Body of pancreas (tissue), 4 donors: ENCODE measurements around the gene ARHGEF19.
"Not testable (repeated sequence)": the region's sequence is repeated elsewhere in the genome, so short reads cannot be mapped to it uniquely, and the experiment has no call there.

ENCODE experiments used
- POLR2A ChIP-seq, 3 donors: fragments of 450-650 bp; IDR thresholded peaks; one replicate each; pipeline ENCODE4 v1.6.1; 2016; ENCODE audit warnings: antibody characterized with exemption in 3 of 3, mild to moderate bottlenecking in 2 of 3
- TF ChIP-seq, protein P1 (sequence below), 7 experiments: fragments of 450-650 bp in 4 of 7; fragments of 200-600 bp in 3 of 7; sonication (generic) in 3 of 7; IDR thresholded peaks; one replicate each; pipeline ENCODE4 v1.5.1; 2016 to 2019; ENCODE audit warnings: antibody characterized with exemption in 7 of 7

- TF ChIP-seq, protein P1, sequence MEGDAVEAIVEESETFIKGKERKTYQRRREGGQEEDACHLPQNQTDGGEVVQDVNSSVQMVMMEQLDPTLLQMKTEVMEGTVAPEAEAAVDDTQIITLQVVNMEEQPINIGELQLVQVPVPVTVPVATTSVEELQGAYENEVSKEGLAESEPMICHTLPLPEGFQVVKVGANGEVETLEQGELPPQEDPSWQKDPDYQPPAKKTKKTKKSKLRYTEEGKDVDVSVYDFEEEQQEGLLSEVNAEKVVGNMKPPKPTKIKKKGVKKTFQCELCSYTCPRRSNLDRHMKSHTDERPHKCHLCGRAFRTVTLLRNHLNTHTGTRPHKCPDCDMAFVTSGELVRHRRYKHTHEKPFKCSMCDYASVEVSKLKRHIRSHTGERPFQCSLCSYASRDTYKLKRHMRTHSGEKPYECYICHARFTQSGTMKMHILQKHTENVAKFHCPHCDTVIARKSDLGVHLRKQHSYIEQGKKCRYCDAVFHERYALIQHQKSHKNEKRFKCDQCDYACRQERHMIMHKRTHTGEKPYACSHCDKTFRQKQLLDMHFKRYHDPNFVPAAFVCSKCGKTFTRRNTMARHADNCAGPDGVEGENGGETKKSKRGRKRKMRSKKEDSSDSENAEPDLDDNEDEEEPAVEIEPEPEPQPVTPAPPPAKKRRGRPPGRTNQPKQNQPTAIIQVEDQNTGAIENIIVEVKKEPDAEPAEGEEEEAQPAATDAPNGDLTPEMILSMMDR (IDR thresholded peaks at IDR 0.05), result not testable (repeated sequence)
- not testable (repeated sequence) for TF ChIP-seq POLR2A (IDR thresholded peaks at IDR 0.05)
Measured at GRCh38 chr1:16168144-16168495, 44.3 kb downstream of the ARHGEF19 start.
